Stimulated activated naive CD4-positive, alpha-beta T cell (primary cell): ENCODE results near the gene MAMSTR.
"Not testable (repeated sequence)": the region's sequence is repeated elsewhere in the genome, so short reads cannot be mapped to it uniquely, and the experiment has no call there.

ENCODE experiments used
- DNase-seq, 6 experiments: peaks; one replicate each; lab custom pipeline; 2025; lab: John Stamatoyannopoulos, UW

Gene MAMSTR

DNA sequence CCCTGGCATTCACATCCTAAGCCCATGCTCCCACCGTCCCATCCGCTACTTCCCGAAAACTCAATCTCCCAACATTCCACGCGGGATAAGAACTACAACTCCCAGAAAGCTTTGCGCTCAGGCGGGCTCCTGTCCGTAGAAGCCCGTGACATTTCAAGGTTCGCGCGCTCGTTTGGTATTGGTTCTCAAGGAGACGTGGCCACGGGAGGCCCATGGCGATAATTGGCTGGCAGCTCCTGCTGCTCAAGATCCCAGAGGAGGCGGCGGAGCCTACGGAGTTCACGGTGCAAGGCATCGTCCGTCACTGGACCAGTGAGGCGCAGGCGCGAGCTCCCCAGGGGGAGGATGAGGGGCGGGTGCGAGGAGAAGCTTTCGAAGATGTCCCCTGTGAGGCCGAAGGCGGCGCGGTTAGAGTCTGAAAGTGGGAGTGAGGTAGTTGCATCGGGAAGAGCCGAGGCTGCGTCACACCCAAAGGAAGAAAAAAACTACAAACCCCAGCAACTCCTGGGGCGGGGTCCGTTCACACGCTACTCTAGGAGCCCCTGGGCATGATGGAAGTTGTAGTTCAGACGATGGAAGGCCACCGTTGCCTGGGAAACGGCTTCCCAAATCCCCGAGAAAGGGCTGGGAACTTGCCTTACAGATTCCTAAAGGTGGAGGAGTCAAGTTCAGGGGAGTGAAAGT, 1.2 kb upstream of the MAMSTR start:
- DNase-seq = peak; percentile 83 to 97 (median 88)

DNA sequence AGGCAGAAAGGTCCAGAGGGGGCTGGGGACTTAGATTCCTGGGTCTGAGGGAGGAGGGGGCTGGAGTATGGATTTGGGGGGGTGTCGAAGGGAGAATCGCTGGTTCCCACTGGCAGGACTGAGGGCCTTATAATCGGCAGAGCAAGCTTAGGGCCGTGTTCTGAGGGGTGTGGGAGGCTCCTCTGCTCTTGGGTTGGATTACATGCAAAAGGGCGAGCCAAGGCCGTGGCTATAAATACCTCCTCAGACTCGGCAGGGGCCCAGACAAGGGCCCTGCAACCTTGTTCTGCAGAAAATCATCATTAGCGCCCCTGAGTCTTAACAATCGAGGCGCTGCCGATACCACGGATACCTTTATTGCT, 707 bp upstream of the MAMSTR start:
- DNase-seq = no peak

DNA sequence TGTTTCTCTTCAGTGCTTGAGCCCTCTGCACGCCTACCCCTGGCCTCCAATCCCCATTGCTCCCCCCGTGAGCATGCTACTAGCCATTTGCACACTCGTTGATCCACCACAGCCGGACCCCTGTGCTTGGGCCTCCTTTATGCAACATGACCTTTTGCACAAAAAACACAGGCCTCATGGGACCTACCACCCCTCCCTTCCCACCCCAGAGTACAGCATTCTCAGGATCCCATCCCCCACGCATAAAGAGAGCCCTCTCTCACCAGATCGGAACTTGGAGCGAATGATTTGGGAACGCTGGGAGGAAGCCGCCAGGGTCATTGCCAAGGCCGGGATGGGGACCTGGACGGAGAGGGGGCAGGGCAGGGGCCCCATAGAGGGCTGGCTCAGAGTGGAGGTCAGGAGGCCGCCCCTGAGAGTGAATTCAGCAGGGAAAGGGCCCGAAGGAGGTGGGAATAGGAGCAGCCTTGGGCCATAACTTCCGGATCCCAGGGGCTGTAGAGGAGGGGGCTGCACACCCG, 754 bp downstream of the MAMSTR start:
- DNase-seq = no peak

DNA sequence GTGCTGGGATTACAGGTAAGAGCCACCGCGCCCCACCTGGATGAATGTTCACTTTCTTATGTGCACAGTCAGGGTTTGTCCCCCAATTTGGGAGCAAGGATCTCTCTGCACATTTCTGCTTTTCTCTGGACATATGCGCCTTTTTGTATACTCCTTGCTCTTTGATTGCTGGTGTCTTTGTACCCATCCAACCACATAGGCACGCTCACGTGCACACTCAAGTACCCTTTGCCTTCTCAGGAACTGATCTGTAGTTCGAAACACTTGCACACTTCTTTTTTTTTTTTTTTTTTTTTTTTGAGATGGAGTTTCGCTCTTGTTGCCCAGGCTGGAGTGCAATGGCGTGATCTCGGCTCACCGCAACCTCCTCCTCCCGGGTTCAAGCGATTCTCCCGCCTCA, 1.4 kb downstream of the MAMSTR start:
- DNase-seq = not testable (repeated sequence)

DNA sequence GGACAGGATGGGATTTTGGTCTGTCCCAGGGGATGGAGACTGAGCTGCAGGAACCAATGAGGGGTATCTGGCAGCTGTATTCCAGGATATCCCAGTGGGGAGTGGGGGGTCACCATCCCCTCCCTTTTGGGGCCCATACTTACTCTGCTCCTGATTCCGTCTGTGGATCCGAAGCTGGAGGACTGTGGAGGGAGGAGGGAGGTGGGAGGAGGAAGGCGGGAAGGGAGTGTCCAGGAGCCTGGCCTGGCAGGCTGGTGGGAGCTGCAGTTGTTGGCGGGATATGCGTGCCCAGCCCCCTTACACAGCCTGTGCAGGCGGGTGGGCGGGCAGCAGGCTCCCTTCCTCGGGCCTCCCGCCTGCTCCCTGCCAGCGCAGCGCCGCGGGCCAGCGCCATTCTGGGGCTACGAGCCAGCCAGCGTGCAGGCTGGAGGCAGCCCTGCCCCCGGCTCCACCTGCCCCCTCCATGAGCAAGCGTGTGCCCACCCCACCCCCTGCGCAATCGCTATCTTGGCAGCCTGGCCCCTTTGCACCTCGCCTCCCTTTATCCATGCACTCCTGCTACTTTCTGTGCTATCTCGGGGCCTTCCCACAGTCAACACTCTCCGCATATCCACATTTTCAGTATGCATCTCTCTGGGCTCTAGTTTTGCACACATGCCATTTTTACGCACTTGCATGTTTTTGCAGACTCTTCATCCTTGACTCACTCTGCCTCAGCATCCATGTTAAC, 2.8 kb downstream of the MAMSTR start:
- DNase-seq = no peak

DNA sequence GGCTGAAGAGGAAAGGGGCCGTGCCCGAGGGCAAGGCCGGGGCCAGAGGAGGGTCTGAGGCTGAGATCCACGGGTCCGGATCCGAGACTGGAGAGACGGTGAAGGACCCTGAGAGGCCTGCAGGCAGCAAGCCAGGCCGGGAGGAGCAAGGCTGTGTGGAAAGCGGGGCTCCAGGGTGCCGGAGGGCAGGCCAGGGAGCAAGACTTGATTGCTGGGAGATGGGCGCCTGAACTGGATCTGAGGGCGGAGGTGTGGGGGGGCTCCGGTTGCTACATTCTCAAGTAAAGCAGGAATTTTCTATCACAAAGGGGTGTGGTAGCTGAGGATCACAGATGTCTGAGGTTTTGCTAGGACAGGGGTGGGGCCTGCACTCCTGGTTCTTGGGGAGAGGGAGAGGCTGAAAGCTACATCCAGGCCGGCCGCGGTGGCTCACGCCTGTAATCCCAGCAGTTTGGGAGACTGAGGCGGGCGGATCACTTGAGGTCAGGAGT, 3.8 kb downstream of the MAMSTR start:
- DNase-seq = no peak

DNA sequence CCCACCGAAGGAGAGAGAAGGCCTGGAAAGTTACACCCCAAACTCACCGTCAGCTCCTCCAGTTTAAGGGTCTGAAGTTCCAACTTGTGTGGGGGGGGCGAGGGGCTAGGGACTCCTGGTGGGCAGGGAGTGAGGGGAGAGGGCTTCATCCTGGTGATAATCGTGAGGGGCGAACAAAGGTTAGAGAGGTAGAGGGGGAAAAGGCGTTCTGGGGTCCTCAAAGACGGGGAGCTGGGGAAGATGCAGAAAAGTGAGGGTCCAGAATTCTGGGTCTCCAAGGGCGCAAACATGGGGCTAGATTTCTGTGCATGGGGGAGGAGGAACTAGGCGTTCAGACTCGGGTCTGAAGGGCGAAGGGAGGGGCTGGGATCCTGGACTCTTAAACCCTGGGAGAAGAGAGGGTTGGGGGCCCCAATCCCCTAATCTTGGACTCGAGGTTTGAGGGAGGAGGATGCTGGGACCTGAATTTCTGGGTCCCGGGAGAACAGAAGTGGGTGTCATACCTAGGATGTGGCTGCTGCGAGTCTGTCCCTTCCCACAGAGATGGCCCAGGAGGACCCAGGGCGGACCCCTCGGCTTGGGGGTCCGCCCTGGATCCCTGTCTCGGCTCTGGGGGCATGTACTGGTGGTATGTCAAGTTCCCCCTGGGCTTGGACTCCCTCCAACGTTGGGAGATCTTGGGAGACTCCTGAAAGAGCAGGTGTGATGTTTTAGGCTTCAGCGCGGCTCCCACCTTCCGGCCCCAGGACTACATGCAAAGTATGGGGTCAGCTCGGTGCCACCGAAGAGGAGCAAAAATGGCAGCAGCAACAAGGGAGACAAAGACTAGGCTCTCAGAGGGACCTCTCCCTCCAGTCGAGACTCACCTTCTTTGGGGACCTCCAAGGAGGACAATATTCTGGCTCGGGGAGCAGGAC, 4.5 kb downstream of the MAMSTR start:
- DNase-seq = no peak

DNA sequence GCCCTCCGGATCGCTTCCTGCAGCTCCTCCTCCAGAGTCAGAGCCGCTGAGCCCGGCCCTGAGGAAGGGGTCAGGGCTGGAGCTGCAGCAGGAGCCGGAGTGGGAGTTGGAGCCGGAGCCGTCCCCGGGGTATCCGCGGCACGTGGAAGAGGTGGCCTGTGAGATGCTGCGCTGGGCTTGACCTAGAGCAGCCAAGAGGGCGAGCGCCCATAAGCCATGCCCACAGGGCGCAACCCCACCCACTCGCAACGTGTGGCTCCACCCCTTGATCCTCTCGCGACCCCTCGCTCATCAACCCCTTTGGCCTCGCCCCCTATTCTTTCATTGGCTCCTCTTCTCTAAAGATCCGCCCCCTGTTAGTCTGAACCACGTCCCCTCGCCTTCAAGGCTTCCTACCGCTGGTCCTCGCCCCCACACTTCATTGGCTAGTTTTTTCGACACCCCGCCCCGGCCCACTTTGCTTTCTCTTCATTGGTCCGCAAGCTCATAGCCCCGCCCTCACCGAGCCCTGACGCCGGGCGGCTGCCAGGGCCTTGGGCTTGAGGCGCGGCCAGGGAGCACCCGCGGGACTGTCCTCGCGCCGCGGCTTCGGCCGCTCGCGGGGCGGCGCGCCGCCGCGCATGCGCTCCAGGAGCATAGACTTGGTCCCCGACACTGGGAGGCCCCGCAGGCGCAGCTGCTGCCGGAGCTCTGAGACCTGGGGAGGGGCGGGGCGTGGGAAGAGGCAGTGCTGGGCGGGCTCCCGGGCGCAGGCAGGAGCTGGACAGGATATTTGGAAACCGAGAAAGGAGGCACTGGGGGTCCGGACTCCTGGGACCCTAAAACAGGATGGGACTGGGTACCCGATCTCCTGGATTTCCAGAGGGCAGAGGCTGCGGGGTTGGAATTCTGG, 5.4 kb downstream of the MAMSTR start:
- peak; percentile 92 to 97 (median 95) for DNase-seq

DNA sequence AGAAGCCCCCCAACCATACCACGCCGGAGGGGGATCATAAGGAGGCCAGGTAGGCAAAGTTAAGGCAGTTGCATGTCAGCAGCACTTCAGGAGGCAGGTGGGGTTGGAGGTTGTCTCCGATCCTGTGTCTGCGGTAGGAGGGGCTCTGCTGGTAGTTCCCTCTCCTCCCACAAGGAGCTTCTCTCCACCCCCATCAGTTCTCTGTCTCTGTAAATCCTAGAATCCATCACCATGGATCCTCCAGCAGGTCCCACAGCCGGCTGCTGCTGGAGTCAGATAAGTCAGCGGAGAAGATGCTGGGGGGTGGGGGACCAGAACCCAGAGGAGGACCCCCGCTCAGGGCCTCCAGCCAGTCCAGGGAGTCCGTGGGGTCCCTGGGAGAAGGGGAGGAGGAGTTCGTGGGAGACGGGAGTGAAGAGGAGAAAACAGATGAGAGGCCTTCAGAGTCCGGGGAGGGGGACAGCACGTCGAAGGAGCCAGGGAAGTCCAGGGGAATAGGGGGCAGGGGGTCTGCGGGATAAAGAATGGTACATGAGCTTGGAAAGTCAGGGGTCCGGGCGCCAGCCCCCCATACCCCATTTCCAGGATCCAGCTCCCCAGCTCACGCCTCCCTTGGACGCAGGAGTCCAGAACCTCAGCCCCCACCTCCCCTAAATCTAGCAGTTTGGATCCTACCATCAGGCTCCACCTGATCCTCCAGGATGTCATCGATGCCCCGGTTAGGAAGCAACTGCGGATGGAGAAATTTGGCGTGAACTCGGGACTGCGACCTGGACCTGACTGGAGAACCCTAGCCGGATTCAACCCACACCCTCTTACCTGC, 6.3 kb downstream of the MAMSTR start:
- no peak for DNase-seq

DNA sequence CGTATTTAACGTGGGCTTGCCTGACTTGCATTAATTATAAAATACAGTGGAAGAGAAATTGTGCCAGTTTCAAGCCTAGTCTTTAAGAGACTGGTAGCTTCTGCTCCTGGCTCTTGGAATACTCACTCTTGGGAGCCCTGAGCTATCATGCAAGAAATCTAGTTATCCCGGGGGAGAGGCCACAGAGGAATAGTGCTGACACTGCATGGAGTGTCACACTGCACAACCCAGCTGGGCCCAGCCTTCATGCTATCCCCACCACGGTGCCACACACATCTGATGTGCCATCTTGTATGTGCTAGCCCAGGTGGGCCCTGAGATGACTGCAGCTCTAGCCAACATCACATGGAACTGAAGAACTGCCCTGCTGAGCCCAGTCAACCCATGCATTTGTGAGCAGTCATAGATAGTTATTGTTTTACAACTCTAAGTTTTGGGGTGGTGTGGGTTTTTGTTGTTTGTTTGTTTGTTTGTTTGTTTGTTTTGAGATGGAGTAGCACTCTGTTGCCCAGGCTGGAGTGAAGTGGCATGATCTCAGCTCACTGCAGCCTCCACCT, 8.3 kb downstream of the MAMSTR start:
- DNase-seq = no peak

DNA sequence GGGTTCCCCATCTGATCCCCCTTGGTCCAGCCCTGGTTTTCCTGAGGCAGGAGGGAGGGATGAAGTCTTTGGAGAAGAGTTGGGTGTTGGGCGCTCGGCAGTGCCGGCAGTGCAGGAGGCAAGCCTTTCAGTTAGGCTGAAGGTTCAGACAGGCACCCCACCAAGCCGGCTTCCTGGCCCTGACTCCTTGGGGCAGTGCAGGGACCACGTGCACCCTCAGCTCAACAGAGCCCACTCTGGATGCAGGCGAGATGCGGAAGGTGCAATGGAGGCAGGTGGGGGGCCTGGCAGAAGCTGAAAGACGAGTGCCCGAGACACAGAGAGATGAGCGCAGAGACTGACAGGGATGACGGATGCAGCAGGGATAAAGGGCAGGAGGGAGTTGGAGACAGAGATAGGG, 11.1 kb downstream of the MAMSTR start:
- DNase-seq = no peak

DNA sequence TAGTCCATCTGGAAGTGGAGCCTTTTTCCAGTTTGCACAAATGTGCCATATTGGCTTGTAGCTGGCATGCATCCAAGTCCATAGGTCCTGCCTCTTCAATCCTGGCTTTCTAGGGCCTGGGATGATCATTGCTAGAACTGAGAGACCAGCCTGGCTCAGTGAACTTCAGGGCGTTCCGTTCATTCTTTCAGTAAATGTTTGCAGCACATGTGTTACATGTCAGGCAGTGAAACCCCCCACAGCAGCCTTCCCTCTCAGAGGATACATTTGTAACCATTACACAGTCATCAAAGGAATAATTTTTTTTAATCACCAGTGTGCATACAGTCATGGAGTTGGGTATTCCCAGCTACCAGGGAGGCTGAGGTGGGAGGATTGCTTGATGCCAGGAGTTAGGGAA, 14.1 kb downstream of the MAMSTR start:
- no peak for DNase-seq

DNA sequence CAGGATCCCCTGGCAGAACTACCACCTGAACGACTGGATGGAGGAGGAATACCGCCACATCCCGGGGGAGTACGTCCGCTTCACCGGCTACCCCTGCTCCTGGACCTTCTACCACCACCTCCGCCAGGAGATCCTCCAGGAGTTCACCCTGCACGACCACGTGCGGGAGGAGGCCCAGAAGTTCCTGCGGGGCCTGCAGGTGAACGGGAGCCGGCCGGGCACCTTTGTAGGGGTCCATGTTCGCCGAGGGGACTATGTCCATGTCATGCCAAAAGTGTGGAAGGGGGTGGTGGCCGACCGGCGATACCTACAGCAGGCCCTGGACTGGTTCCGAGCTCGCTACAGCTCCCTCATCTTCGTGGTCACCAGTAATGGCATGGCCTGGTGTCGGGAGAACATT, 16.2 kb downstream of the MAMSTR start:
- DNase-seq = no peak

DNA sequence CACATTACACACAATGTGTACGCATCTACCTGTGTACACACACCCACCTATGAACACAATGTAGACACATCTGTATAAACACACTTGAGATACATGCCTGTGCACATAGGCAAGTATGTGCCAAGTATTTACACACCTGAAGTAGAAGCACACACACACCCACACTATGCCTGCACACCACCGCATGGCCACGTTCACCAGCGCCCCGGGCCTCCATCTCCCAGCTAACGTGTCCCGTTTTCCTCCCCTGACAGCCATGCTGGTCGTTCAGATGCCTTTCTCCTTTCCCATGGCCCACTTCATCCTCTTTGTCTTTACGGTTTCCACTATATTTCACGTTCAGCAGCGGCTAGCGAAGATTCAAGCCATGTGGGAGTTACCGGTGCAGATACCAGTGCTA, 16.8 kb downstream of the MAMSTR start:
- no peak for DNase-seq

DNA sequence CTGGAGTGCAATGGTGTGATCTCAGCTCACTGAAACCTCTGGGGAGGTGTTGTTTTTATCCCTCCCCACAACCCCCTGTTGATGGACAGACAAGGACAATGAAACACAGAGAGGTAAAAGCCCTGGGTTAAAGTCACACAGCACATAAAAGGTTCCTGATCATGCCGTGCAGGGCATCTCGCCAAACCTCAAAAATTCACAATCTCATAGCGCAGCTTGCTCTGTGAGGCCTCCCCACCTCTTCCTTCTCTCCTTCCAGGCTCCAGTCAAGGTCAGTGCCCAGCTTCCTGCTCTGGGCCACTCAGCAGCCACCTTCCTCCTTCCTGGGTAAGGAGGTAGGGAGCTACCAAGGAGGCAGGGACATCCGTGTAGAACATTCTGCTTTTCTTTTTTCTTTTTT, 21.5 kb downstream of the MAMSTR start:
- DNase-seq = no peak

DNA sequence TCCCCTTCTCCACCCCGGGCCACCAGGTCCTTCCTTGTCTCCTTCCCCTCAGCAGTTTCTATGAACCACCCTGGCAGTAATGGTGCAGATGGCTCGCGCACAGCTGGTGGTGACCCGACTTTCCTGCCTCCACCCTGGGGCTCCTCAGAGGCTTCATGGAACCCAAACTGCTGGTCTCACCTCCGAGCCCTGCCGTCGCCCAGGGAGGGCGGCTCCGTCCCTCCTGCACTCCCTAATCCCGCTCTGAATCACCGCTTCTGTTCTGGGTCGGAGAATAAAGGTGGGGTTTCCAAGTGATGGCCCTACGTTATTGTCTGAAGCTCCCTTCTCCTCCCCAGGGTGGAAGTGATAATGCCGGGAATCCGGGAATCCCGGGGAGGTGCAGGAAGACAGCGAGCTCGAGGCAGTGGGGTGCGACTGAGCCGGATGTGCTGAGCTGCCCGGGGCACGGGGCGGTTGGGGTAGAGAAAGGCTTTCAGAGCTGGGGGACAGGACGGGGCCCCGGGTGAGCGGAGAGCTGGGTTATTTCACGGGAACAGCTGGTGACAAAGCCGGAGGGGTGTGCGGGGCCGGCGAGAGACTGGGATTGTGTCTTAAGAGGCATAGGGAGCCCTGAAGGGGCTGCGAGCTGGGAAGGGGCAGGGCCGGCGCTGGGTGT, 23.0 kb downstream of the MAMSTR start:
- DNase-seq = peak in 1 of 6 experiments; percentile 15

DNA sequence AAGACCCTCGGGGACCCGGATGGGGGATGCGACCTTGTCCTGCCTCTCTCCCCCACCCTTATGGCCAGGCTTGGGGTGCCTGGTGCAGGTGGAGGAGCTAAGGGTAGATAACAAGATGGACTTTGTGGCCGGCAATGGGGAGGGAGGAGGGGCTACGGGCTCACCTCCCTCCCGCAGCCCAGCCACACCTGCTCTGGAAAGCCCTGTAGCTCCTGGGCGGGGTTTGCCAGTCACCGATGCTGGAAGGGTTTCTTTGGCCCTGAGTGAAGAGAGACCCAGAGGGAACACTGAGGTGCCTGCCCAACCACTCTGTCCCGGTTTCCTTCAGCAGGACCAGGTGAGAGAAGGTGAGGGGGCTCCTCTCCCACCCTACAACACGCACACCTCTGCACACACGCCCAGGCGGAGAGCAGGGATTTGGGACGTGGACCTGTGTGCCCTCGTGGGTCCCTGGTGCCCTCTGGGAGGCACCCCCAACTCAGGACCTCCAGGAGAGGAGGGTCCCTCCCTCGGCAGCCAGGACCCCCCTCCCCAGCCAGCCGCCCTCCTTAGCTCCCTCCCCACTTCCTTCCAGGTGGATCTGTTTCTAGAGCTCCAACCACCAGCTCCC, 23.7 kb downstream of the MAMSTR start, which contains the start of gene FUT2:
FUT2 (plus strand) TSS at position 229 of the 610 bp plus-strand sequence. CDS start 6,986 bp downstream, outside the sequence.
- no peak for DNase-seq

DNA sequence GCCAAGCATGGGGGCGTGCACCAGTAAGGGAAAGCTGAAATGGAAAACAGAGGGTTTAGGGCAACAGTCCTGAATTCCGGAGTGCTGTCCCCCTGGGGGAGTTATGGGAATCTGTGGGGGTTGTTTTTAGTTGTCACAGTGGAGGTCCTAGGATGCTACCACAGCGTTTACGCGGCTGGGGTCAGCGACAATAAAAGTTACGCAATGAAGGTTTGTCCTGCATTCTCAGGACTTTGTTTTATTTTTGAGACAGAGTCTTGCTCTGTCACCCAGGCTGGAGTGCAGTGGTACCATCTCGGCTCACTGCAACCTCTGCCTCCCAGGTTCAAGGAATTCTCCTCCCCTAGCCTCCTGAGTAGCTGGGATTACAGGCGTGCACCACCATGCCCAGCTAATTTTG, 25.9 kb downstream of the MAMSTR start:
- not testable (repeated sequence) for DNase-seq

DNA sequence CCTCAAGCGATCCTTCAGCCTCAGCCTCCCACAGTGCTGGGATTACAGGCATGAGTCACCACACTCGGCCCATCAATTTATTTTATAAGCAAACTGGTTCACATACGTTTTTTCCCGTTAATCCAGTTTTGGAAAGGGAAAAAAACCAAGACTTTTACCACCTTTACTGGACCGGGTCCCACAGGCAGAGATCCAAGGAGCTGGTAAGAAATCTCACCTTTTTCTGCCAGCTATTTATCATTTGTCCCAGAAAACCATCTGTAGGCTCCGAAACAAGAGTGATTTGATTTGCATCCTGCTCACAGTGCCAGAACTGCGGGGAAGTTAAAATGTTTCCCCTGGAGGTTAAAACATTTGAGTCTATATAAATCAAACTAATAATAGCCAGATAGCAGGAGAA, 30.1 kb downstream of the MAMSTR start:
- no peak for DNase-seq
